Renal cortex interstitium (tissue), 15 donors: ENCODE data around the gene NAV3. TPM values are rescaled to one million over a fixed set of nuclear protein-coding genes. Genes with fewer than 3 reads are reported as not detected.

Experiments
- DNase-seq, 11 donors: peaks; one replicate each; pipeline ENCODE4 v3.0.0-alpha.2; 2013; ENCODE audit warnings: low read depth in 9 of 11, low spot score in 4 of 11; ENCODE audit errors: extremely low read depth in 1 of 11
- long read RNA-seq, 16 experiments: transcript quantifications; one replicate each; lab custom pipeline, GENCODE V29; 2026
- polyA plus RNA-seq, 3 donors: library from polyadenylated mRNA; unstranded; fragments of 120-200 nt; gene quantifications; one replicate each; pipeline ENCODE4 v1.2.1, GENCODE V29; 2013; ENCODE audit not compliant: insufficient read length in 3 of 3

Gene NAV3
- polyA plus RNA-seq = 1 to 10 TPM; 8.9 to 9.5 (median 9.3) TPM
- long read RNA-seq, donor 1 = 0 reads
- long read RNA-seq, donor 2, partial matches to known transcripts = 0 of 1 reads
- long read RNA-seq, donor 2, other reads (novel, unspliced or antisense) = 0 of 1 reads
- long read RNA-seq, donor 3 = 0 reads
- long read RNA-seq, donor 4 = 0 reads
- long read RNA-seq, donor 5 = 0 reads
- long read RNA-seq, donor 6 = 0 reads
- long read RNA-seq, donor 7 = 0 reads
- long read RNA-seq, donor 8 = 0 reads
- long read RNA-seq, donor 9 = 0 reads
- long read RNA-seq, donor 10 = 0 reads
- long read RNA-seq, donor 11 = 0 reads
- long read RNA-seq, donor 12 = 0 reads
- long read RNA-seq, donor 13 = 0 reads
- long read RNA-seq, donor 14 = 0 reads
- long read RNA-seq, donor 15 = 0 reads
- long read RNA-seq, donor 16 = 0 reads

GRCh38 chr12:77830583-77831351 lies at the start of gene NAV3:
NAV3 (plus strand) TSS chr12:77830894; CDS start chr12:77831462, 568 bp downstream.
- peak; percentile 44 to 81 (median 67) for DNase-seq

GRCh38 chr12:77782034-77782433 lies 48.7 kb upstream of the NAV3 start:
- DNase-seq = no peak

GRCh38 chr12:77782766-77783165 lies 47.9 kb upstream of the NAV3 start:
- DNase-seq = no peak

- DNase-seq = no peak
These were observed 45.5 kb upstream of the NAV3 start for GRCh38 chr12:77785211-77785610.

GRCh38 chr12:77786675-77787074 lies 44.0 kb upstream of the NAV3 start:
- DNase-seq = no peak

- DNase-seq = no peak
These were observed 42.2 kb upstream of the NAV3 start for GRCh38 chr12:77788231-77789168.

GRCh38 chr12:77795699-77796098 lies 35.0 kb upstream of the NAV3 start:
- no peak for DNase-seq

GRCh38 chr12:77796775-77797174 lies 33.9 kb upstream of the NAV3 start:
- DNase-seq = no peak

GRCh38 chr12:77800501-77800900 lies 30.2 kb upstream of the NAV3 start:
- no peak for DNase-seq

GRCh38 chr12:77808534-77808933 lies 22.2 kb upstream of the NAV3 start:
- DNase-seq = no peak

- no peak for DNase-seq
These were observed 17.1 kb upstream of the NAV3 start for GRCh38 chr12:77813558-77813957.

GRCh38 chr12:77814386-77814785 lies 16.3 kb upstream of the NAV3 start:
- DNase-seq = no peak

GRCh38 chr12:77816196-77816595 lies 14.5 kb upstream of the NAV3 start:
- DNase-seq = no peak

- no peak for DNase-seq
These were observed 13.4 kb upstream of the NAV3 start for GRCh38 chr12:77817276-77817675.

GRCh38 chr12:77818351-77818750 lies 12.3 kb upstream of the NAV3 start:
- DNase-seq = no peak

- no peak for DNase-seq
These were observed 8.9 kb upstream of the NAV3 start for GRCh38 chr12:77821699-77822203.

GRCh38 chr12:77833329-77833728 lies 2.6 kb downstream of the NAV3 start:
- DNase-seq = no peak

GRCh38 chr12:77834618-77835017 lies 3.9 kb downstream of the NAV3 start:
- no peak for DNase-seq

GRCh38 chr12:77835969-77836368 lies 5.3 kb downstream of the NAV3 start:
- DNase-seq = no peak
